ENCODE data around the gene PIGA. TPM values are rescaled to one million over a fixed set of nuclear protein-coding genes. Genes with fewer than 3 reads are reported as not detected.

PIGA gene
- total and polyA plus RNA-seq, 10 donors, result 4.9 to 17.2 (median 12.4) TPM

GRCh38 chrX:15301924-15302323, 33.4 kb downstream of the PIGA start:
- H3K27ac ChIP-seq, result no peak overlapping the region
- WGBS, 5 donors, result 23 to 43% (median 37%) methylated on average over 2 to 4 of the region's 4 CpGs
- intact Hi-C loops (cut with DNase I; ENCODE audit: low total_unique reads), result no loop called here
- no peaks in the 10 kb centered on the region for H3K9me3 ChIP-seq
- peaks cover 0 to 3% (median 0%) of the 10 kb centered on the region in 6 donors for H3K4me1 ChIP-seq
- no peak overlapping the region for H3K4me3 ChIP-seq
- TF ChIP-seq POLR2A (IDR thresholded peaks at IDR 0.05), result no peak
- TF ChIP-seq POLR2AphosphoS5 (IDR thresholded peaks at IDR 0.05), result no peak
- TF ChIP-seq, protein P1, sequence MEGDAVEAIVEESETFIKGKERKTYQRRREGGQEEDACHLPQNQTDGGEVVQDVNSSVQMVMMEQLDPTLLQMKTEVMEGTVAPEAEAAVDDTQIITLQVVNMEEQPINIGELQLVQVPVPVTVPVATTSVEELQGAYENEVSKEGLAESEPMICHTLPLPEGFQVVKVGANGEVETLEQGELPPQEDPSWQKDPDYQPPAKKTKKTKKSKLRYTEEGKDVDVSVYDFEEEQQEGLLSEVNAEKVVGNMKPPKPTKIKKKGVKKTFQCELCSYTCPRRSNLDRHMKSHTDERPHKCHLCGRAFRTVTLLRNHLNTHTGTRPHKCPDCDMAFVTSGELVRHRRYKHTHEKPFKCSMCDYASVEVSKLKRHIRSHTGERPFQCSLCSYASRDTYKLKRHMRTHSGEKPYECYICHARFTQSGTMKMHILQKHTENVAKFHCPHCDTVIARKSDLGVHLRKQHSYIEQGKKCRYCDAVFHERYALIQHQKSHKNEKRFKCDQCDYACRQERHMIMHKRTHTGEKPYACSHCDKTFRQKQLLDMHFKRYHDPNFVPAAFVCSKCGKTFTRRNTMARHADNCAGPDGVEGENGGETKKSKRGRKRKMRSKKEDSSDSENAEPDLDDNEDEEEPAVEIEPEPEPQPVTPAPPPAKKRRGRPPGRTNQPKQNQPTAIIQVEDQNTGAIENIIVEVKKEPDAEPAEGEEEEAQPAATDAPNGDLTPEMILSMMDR (IDR thresholded peaks at IDR 0.05 in 8 of 11, conservative IDR thresholded peaks at IDR 0.05 in 3 of 11), result no peak
- no peak for DNase-seq
- H3K27me3 ChIP-seq (replicated peaks in 1 of 7), result no peaks in the 10 kb centered on the region
- no peaks in the 10 kb centered on the region for H3K36me3 ChIP-seq

DNA sequence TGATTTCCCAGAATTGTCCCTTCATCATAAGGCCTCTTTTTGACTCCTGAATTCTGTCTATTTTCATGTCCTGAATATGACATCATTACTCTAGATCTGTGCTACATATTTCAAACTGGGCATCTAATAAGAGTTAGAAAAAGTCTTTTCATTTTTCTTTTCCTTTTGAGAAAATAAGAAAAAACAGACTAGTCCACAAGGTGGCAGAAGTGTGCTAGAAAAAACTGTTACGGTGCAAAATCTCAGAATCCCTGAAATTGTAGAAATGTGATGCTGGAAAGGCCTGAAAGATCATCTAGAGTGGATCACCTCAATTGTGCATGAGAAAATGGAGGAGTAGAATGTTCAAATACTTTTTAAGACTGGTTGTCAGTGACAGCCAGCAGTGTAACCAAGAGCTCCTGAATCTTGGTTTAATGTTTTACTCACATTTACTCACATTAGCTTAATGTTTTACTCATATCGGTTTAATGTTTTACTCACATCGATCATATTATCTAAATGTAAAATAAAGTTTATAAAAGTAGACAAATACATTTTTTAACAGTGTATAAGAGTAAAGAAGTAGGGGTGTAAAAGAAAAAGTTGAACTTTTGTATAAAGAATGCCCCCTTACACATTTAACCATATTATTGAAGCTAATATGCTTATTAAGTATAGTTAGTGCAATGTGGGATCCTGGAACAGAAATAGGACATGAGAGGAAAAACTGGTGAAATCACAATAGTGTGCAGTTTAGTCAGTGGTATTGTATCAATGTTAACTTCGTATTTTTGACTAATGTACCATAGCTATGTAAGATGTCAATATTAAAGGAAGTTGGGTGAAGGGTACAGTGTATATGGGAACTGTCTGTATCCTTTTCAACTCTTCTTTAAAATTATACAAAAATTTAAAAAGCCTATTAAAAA, 35.1 kb downstream of the PIGA start:
- H3K36me3 ChIP-seq, result no peaks in the 10 kb centered on the region
- H3K27me3 ChIP-seq (replicated peaks in 1 of 7), result no peaks in the 10 kb centered on the region
- TF ChIP-seq, protein P1 (IDR thresholded peaks at IDR 0.05 in 8 of 11, conservative IDR thresholded peaks at IDR 0.05 in 3 of 11), result peak in 6 of 11 experiments; percentile 29 to 41 (median 40)
- no peak for TF ChIP-seq POLR2AphosphoS5 (IDR thresholded peaks at IDR 0.05)
- peak overlapping the region in 3 of 8 donors; percentile 25 to 67 (median 64) for H3K27ac ChIP-seq
- H3K4me3 ChIP-seq, result no peak overlapping the region
- intact Hi-C loops (cut with DNase I; ENCODE audit: low total_unique reads), result no loop called here
- WGBS, 5 donors, result 56 to 67% (median 59%) methylated on average over 4 of the region's 4 CpGs
- DNase-seq, result no peak
- H3K4me1 ChIP-seq, result peaks cover 0 to 3% (median 0%) of the 10 kb centered on the region in 6 donors
- no peaks in the 10 kb centered on the region for H3K9me3 ChIP-seq

DNA sequence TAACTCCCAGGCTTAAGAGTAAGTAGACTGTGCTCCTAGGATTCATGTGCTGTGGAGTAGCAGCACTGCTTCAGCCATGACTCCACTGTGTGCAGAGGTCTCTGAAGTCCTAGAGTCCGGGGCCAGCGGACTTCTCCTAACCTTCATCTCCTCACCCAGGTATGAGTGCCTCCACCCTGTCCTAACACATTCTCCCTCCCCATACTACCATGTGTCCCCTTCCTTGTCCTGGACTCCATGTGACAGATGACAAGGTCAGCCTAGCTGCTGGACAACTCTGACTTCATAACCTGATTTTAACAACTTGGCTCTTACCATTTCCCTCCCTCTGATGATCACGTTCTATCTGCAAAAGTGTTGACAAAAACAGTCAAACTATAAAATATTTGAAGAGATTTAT, 36.5 kb downstream of the PIGA start:
- intact Hi-C loops (cut with DNase I; ENCODE audit: low total_unique reads), result no loop called here
- H3K27ac ChIP-seq, result peak overlapping the region in 4 of 8 donors; percentile 48 to 68 (median 66)

More for the DNA sequence above, 36.5 kb downstream of the PIGA start:
- Histone ChIP-seq H3K4me1 (peaks cover 0 to 3% (median 0%) of the 10 kb centered on the region in 6 donors), H3K4me3 (no peak overlapping the region), H3K27me3 (replicated peaks in 1 of 7) (no peaks in the 10 kb centered on the region), H3K36me3 (no peaks in the 10 kb centered on the region), H3K9me3 (no peaks in the 10 kb centered on the region)
- DNase-seq, result no peak
- WGBS, 5 donors, result 75 to 87% (median 80%) methylated on average over 3 of the region's 3 CpGs
- TF ChIP-seq POLR2AphosphoS5 (IDR thresholded peaks at IDR 0.05), result no peak
- TF ChIP-seq POLR2A (IDR thresholded peaks at IDR 0.05), result no peak
- TF ChIP-seq, protein P1 (IDR thresholded peaks at IDR 0.05 in 8 of 11, conservative IDR thresholded peaks at IDR 0.05 in 3 of 11), result no peak
